GM04504 (cell line): ENCODE measurements around the gene PHF21B.
"Not testable (repeated sequence)": the region's sequence is repeated elsewhere in the genome, so short reads cannot be mapped to it uniquely, and the experiment has no call there.

Experiments
- DNase-seq: peaks from one replicate; pipeline ENCODE4 v3.0.0-alpha.2; 2012; ENCODE audit warnings: low read depth

PHF21B gene

GRCh38 chr22:44871782-44872181 lies 138.0 kb downstream of the PHF21B start:
- DNase-seq, result no peak

GRCh38 chr22:44870021-44870420 lies 139.8 kb downstream of the PHF21B start:
- DNase-seq, result no peak

- no peak for DNase-seq
Observed at GRCh38 chr22:44869196-44869595, 140.6 kb downstream of the PHF21B start.

- no peak for DNase-seq
Observed at GRCh38 chr22:44865193-44866057, 144.4 kb downstream of the PHF21B start.

GRCh38 chr22:44862981-44863860 lies 146.6 kb downstream of the PHF21B start:
- DNase-seq, result no peak

GRCh38 chr22:44862281-44862680 lies 147.5 kb downstream of the PHF21B start:
- no peak for DNase-seq

- no peak for DNase-seq
Observed at GRCh38 chr22:44861245-44861644, 148.6 kb downstream of the PHF21B start.

GRCh38 chr22:44860311-44860710 lies 149.5 kb downstream of the PHF21B start:
- DNase-seq, result no peak

- DNase-seq, result no peak
Observed at GRCh38 chr22:44859641-44860040, 150.2 kb downstream of the PHF21B start.

GRCh38 chr22:44858819-44859218 lies 151.0 kb downstream of the PHF21B start:
- DNase-seq, result not testable (repeated sequence)

GRCh38 chr22:44855855-44856254 lies 153.9 kb downstream of the PHF21B start:
- DNase-seq, result no peak

- DNase-seq, result not testable (repeated sequence)
Observed at GRCh38 chr22:44854641-44855040, 155.2 kb downstream of the PHF21B start.

- no peak for DNase-seq
Observed at GRCh38 chr22:44850946-44851345, 158.9 kb downstream of the PHF21B start.

- DNase-seq, result no peak
Observed at GRCh38 chr22:44848791-44849420, 160.9 kb downstream of the PHF21B start.

- no peak for DNase-seq
Observed at GRCh38 chr22:44848296-44848741, 161.5 kb downstream of the PHF21B start.

- no peak for DNase-seq
Observed at GRCh38 chr22:44847892-44848291, 161.9 kb downstream of the PHF21B start.

- DNase-seq, result no peak
Observed at GRCh38 chr22:44847380-44847779, 162.4 kb downstream of the PHF21B start.

GRCh38 chr22:44846726-44847275 lies 163.0 kb downstream of the PHF21B start:
- DNase-seq, result no peak

- DNase-seq, result no peak
Observed at GRCh38 chr22:44845796-44846720, 163.7 kb downstream of the PHF21B start.

GRCh38 chr22:44845191-44845590 lies 164.6 kb downstream of the PHF21B start:
- DNase-seq, result no peak

GRCh38 chr22:44842417-44842816 lies 167.4 kb downstream of the PHF21B start:
- DNase-seq, result no peak
